Vagina (tissue), 2 donors: ENCODE data around the gene SCAF4. TPM values are rescaled to one million over a fixed set of nuclear protein-coding genes. Genes with fewer than 3 reads are reported as not detected.
A peak's percentile ranks its signal among the peaks of the same experiment; 100 is the strongest.
"Not testable (repeated sequence)": the region's sequence is repeated elsewhere in the genome, so short reads cannot be mapped to it uniquely, and the experiment has no call there.

Source experiments
- DNase-seq, 2 donors: peaks; one replicate each; pipeline ENCODE4 v3.0.0-alpha.2; 2017; ENCODE audit errors: extremely low spot score in 2 of 2
- H3K27ac ChIP-seq: fragments of 200-600 bp; sonication (generic); one replicate; pipeline ENCODE4 v1.5.1; 2019
- H3K27me3 ChIP-seq: fragments of 200-600 bp; sonication (generic); one replicate; pipeline ENCODE4 v1.5.1; 2019
- H3K36me3 ChIP-seq, 2 donors: fragments of 200-600 bp; sonication (generic); one replicate each; pipeline ENCODE4 v1.5.1; 2017 to 2019
- H3K4me1 ChIP-seq: fragments of 200-600 bp; sonication (generic); one replicate; pipeline ENCODE4 v1.5.1; 2019
- H3K4me3 ChIP-seq, 2 donors: fragments of 200-600 bp; sonication (generic); 1 replicate in 1 of 2; 2 replicates in 1 of 2; pipeline ENCODE4 v1.5.1; 2016 to 2019
- H3K9me3 ChIP-seq: fragments of 200-600 bp; sonication (generic); one replicate; pipeline ENCODE4 v1.5.1; 2019
- CTCF ChIP-seq, 3 experiments: fragments of 450-650 bp in 2 of 3; fragments of 200-600 bp in 1 of 3; sonication (generic) in 1 of 3; IDR thresholded peaks; one replicate each; pipeline ENCODE4 v1.5.1; 2017 to 2019; ENCODE audit warnings: antibody characterized with exemption in 3 of 3, mild to moderate bottlenecking in 2 of 3, moderate library complexity in 2 of 3
- POLR2A ChIP-seq, 2 donors: fragments of 450-650 bp; IDR thresholded peaks; one replicate each; pipeline ENCODE4 v1.6.1; 2017; ENCODE audit warnings: antibody characterized with exemption in 2 of 2, mild to moderate bottlenecking in 2 of 2, moderate library complexity in 2 of 2
- POLR2AphosphoS5 ChIP-seq, 2 donors: sonication (generic); formaldehyde crosslinking; IDR thresholded peaks; one replicate each; pipeline ENCODE4 v1.9.0; 2017; ENCODE audit warnings: antibody characterized with exemption in 2 of 2, mild to moderate bottlenecking in 2 of 2, low read depth in 1 of 2; ENCODE audit not compliant: insufficient read depth in 1 of 2
- intact Hi-C: fragments of 100-400 bp; cut with DNase I; formaldehyde crosslinking; loops from one replicate; pipeline ENCODE4 v1.15.1; 2023
- total RNA-seq: library from RNA; depleted of rRNA; stranded (reverse); fragments of >200 nt; gene quantifications from one replicate; pipeline ENCODE4 v1.2.3, GENCODE V29; 2016

Gene SCAF4
- total RNA-seq, 1 donor from 2014 or later: 23.1 TPM

- TF ChIP-seq CTCF (IDR thresholded peaks at IDR 0.05) (no peak), POLR2AphosphoS5 (IDR thresholded peaks at IDR 0.05; ENCODE audit: insufficient read depth in 1 of 2, low read depth in 1 of 2) (no peak), POLR2A (IDR thresholded peaks at IDR 0.05) (no peak)
- H3K4me3 ChIP-seq: no peak overlapping the region
- intact Hi-C loops: no loop called here
- no peak overlapping the region for H3K27ac ChIP-seq
- H3K36me3 ChIP-seq: no peaks in the 10 kb centered on the region
- H3K4me1 ChIP-seq: no peaks in the 10 kb centered on the region
- H3K27me3 ChIP-seq: no peaks in the 10 kb centered on the region
- no peaks in the 10 kb centered on the region for H3K9me3 ChIP-seq
- DNase-seq: no peak
Observed at GRCh38 chr21:31741116-31741515, 9.2 kb upstream of the SCAF4 start.

- H3K27ac ChIP-seq, DNase-seq, H3K27me3 ChIP-seq, intact Hi-C loops, H3K9me3 ChIP-seq, H3K4me3 ChIP-seq, H3K36me3 ChIP-seq: not testable (repeated sequence)
- H3K4me1 ChIP-seq: peaks cover 12% of the 10 kb centered on the region
Observed at GRCh38 chr21:31737586-31738397, 5.9 kb upstream of the SCAF4 start.

- no peak for DNase-seq
- no peaks in the 10 kb centered on the region for H3K9me3 ChIP-seq
- H3K27ac ChIP-seq: no peak overlapping the region
- H3K36me3 ChIP-seq: no peaks in the 10 kb centered on the region
- no peaks in the 10 kb centered on the region for H3K27me3 ChIP-seq
- H3K4me1 ChIP-seq: peaks cover 17% of the 10 kb centered on the region
- no peak overlapping the region for H3K4me3 ChIP-seq
- TF ChIP-seq POLR2AphosphoS5 (IDR thresholded peaks at IDR 0.05; ENCODE audit: insufficient read depth in 1 of 2, low read depth in 1 of 2) (no peak), CTCF (IDR thresholded peaks at IDR 0.05) (no peak), POLR2A (IDR thresholded peaks at IDR 0.05) (no peak)
- intact Hi-C loops: no loop called here
Observed at GRCh38 chr21:31735511-31735992, 3.6 kb upstream of the SCAF4 start.

- Histone ChIP-seq H3K27me3 (no peaks in the 10 kb centered on the region), H3K4me1 (peaks cover 36% of the 10 kb centered on the region), H3K27ac (peak overlapping the region; percentile 97), H3K9me3 (no peaks in the 10 kb centered on the region), H3K4me3 (no peak overlapping the region), H3K36me3 (no peaks in the 10 kb centered on the region)
- no peak for DNase-seq
- intact Hi-C loops: no loop called here
- TF ChIP-seq POLR2AphosphoS5 (IDR thresholded peaks at IDR 0.05; ENCODE audit: insufficient read depth in 1 of 2, low read depth in 1 of 2) (no peak), CTCF (IDR thresholded peaks at IDR 0.05) (no peak), POLR2A (IDR thresholded peaks at IDR 0.05) (no peak)
Observed at GRCh38 chr21:31733551-31734149, 1.7 kb upstream of the SCAF4 start.

- peaks cover 44% of the 10 kb centered on the region for H3K4me1 ChIP-seq
- H3K27me3 ChIP-seq: no peaks in the 10 kb centered on the region
- no peaks in the 10 kb centered on the region for H3K36me3 ChIP-seq
- H3K4me3 ChIP-seq: peak overlapping the region; percentile 74 to 99
- H3K9me3 ChIP-seq: no peaks in the 10 kb centered on the region
- DNase-seq: no peak
- intact Hi-C loops: no loop called here
- TF ChIP-seq CTCF (IDR thresholded peaks at IDR 0.05) (no peak), POLR2A (IDR thresholded peaks at IDR 0.05) (no peak)
- peak overlapping the region; percentile 97 for H3K27ac ChIP-seq
Observed at GRCh38 chr21:31732597-31733550, 956 bp upstream of the SCAF4 start.
